Stimulated activated naive CD8-positive, alpha-beta T cell treated with anti-CD3 and anti-CD28 coated beads, Interleukin-15, Interleukin-2, amounts not matched to agents 100 ng/mL and 50 ng/mL, for 24 hours (primary cell): ENCODE data around the gene ST8SIA1.
A peak's percentile ranks its signal among the peaks of the same experiment; 100 is the strongest.

Experiments used
- H3K27ac Mint-ChIP-seq: one replicate; pipeline ENCODE4 v1.8.0; 2021; ENCODE audit warnings: mild to moderate bottlenecking, mixed read lengths
- H3K27me3 Mint-ChIP-seq: one replicate; pipeline ENCODE4 v1.8.0; 2021; ENCODE audit warnings: mixed read lengths
- H3K36me3 Mint-ChIP-seq: one replicate; pipeline ENCODE4 v1.8.0; 2021; ENCODE audit warnings: low read depth, mixed read lengths
- H3K4me1 Mint-ChIP-seq: one replicate; pipeline ENCODE4 v1.8.0; 2021; ENCODE audit warnings: low read depth, mixed read lengths
- H3K4me3 Mint-ChIP-seq: one replicate; pipeline ENCODE4 v1.8.0; 2021; ENCODE audit warnings: mild to moderate bottlenecking, mixed read lengths
- H3K9me3 Mint-ChIP-seq: one replicate; pipeline ENCODE4 v1.8.0; 2021; ENCODE audit warnings: mixed read lengths

The ST8SIA1 gene

GRCh38 chr12:22348208-22348607 is 13.7 kb upstream of the ST8SIA1 start:
- Mint-ChIP-seq H3K36me3 (no peaks in the 10 kb centered on the region), H3K27ac (no peak overlapping the region), H3K4me3 (no peak overlapping the region), H3K27me3 (no peaks in the 10 kb centered on the region), H3K4me1 (no peaks in the 10 kb centered on the region), H3K9me3 (peaks cover 4% of the 10 kb centered on the region)

GRCh38 chr12:22340143-22340542 is 5.6 kb upstream of the ST8SIA1 start:
- Mint-ChIP-seq H3K4me1 (peaks cover 10% of the 10 kb centered on the region), H3K4me3 (no peak overlapping the region), H3K9me3 (peaks cover 11% of the 10 kb centered on the region), H3K27me3 (peaks cover 32% of the 10 kb centered on the region), H3K36me3 (no peaks in the 10 kb centered on the region), H3K27ac (no peak overlapping the region)

- Mint-ChIP-seq H3K27ac (no peak overlapping the region), H3K4me1 (peaks cover 11% of the 10 kb centered on the region), H3K27me3 (peaks cover 36% of the 10 kb centered on the region), H3K9me3 (peaks cover 11% of the 10 kb centered on the region), H3K4me3 (no peak overlapping the region), H3K36me3 (no peaks in the 10 kb centered on the region)
Observed at GRCh38 chr12:22339691-22340090, 5.2 kb upstream of the ST8SIA1 start.

GRCh38 chr12:22335794-22336166 is 1.3 kb upstream of the ST8SIA1 start:
- H3K9me3 Mint-ChIP-seq, result no peaks in the 10 kb centered on the region
- H3K27ac Mint-ChIP-seq, result no peak overlapping the region
- H3K27me3 Mint-ChIP-seq, result peaks cover 57% of the 10 kb centered on the region
- H3K4me1 Mint-ChIP-seq, result peaks cover 20% of the 10 kb centered on the region
- no peaks in the 10 kb centered on the region for H3K36me3 Mint-ChIP-seq
- peak overlapping the region; percentile 87 for H3K4me3 Mint-ChIP-seq

- H3K4me1 Mint-ChIP-seq, result peaks cover 20% of the 10 kb centered on the region
- H3K27me3 Mint-ChIP-seq, result peaks cover 59% of the 10 kb centered on the region
- H3K4me3 Mint-ChIP-seq, result peak overlapping the region; percentile 87
- no peaks in the 10 kb centered on the region for H3K36me3 Mint-ChIP-seq
- H3K27ac Mint-ChIP-seq, result no peak overlapping the region
- no peaks in the 10 kb centered on the region for H3K9me3 Mint-ChIP-seq
Observed at GRCh38 chr12:22333713-22334409, 646 bp downstream of the ST8SIA1 start.

- H3K27me3 Mint-ChIP-seq, result peaks cover 59% of the 10 kb centered on the region
- no peaks in the 10 kb centered on the region for H3K36me3 Mint-ChIP-seq
- no peak overlapping the region for H3K27ac Mint-ChIP-seq
- peaks cover 20% of the 10 kb centered on the region for H3K4me1 Mint-ChIP-seq
- H3K9me3 Mint-ChIP-seq, result no peaks in the 10 kb centered on the region
- peak overlapping the region; percentile 87 for H3K4me3 Mint-ChIP-seq
Observed at GRCh38 chr12:22333186-22333712, 1.3 kb downstream of the ST8SIA1 start.

- H3K9me3 Mint-ChIP-seq, result no peaks in the 10 kb centered on the region
- H3K27ac Mint-ChIP-seq, result no peak overlapping the region
- peaks cover 20% of the 10 kb centered on the region for H3K4me1 Mint-ChIP-seq
- H3K4me3 Mint-ChIP-seq, result no peak overlapping the region
- H3K36me3 Mint-ChIP-seq, result no peaks in the 10 kb centered on the region
- peaks cover 54% of the 10 kb centered on the region for H3K27me3 Mint-ChIP-seq
Observed at GRCh38 chr12:22332202-22332601, 2.3 kb downstream of the ST8SIA1 start.

GRCh38 chr12:22329621-22330020 is 4.9 kb downstream of the ST8SIA1 start:
- Mint-ChIP-seq H3K4me3 (no peak overlapping the region), H3K4me1 (peaks cover 9% of the 10 kb centered on the region), H3K36me3 (no peaks in the 10 kb centered on the region), H3K27ac (no peak overlapping the region), H3K9me3 (no peaks in the 10 kb centered on the region), H3K27me3 (peaks cover 32% of the 10 kb centered on the region)

- peaks cover 4% of the 10 kb centered on the region for H3K27me3 Mint-ChIP-seq
Observed at GRCh38 chr12:22325218-22325617, 9.3 kb downstream of the ST8SIA1 start.

GRCh38 chr12:22322091-22322490 is 12.4 kb downstream of the ST8SIA1 start:
- Mint-ChIP-seq H3K27ac (no peak overlapping the region), H3K4me1 (no peaks in the 10 kb centered on the region), H3K9me3 (no peaks in the 10 kb centered on the region), H3K36me3 (no peaks in the 10 kb centered on the region), H3K27me3 (peaks cover 4% of the 10 kb centered on the region), H3K4me3 (no peak overlapping the region)

More at GRCh38 chr12:22325218-22325617, 9.3 kb downstream of the ST8SIA1 start:
- H3K4me3 Mint-ChIP-seq, result no peak overlapping the region
- H3K9me3 Mint-ChIP-seq, result no peaks in the 10 kb centered on the region
- no peak overlapping the region for H3K27ac Mint-ChIP-seq
- no peaks in the 10 kb centered on the region for H3K36me3 Mint-ChIP-seq
- no peaks in the 10 kb centered on the region for H3K4me1 Mint-ChIP-seq

GRCh38 chr12:22321638-22322037 is 12.9 kb downstream of the ST8SIA1 start:
- Mint-ChIP-seq H3K27me3 (peaks cover 3% of the 10 kb centered on the region), H3K27ac (no peak overlapping the region), H3K36me3 (no peaks in the 10 kb centered on the region), H3K4me1 (no peaks in the 10 kb centered on the region), H3K9me3 (no peaks in the 10 kb centered on the region), H3K4me3 (no peak overlapping the region)

GRCh38 chr12:22321018-22321605 is 13.4 kb downstream of the ST8SIA1 start:
- Mint-ChIP-seq H3K4me1 (no peaks in the 10 kb centered on the region), H3K27me3 (peaks cover 3% of the 10 kb centered on the region), H3K27ac (no peak overlapping the region), H3K4me3 (no peak overlapping the region), H3K9me3 (no peaks in the 10 kb centered on the region), H3K36me3 (no peaks in the 10 kb centered on the region)

GRCh38 chr12:22318108-22318737 is 16.3 kb downstream of the ST8SIA1 start:
- Mint-ChIP-seq H3K4me1 (no peaks in the 10 kb centered on the region), H3K27ac (no peak overlapping the region), H3K36me3 (no peaks in the 10 kb centered on the region), H3K9me3 (no peaks in the 10 kb centered on the region), H3K4me3 (no peak overlapping the region), H3K27me3 (peaks cover 6% of the 10 kb centered on the region)

- Mint-ChIP-seq H3K36me3 (no peaks in the 10 kb centered on the region), H3K9me3 (no peaks in the 10 kb centered on the region), H3K27me3 (peaks cover 4% of the 10 kb centered on the region), H3K4me3 (no peak overlapping the region), H3K4me1 (no peaks in the 10 kb centered on the region), H3K27ac (no peak overlapping the region)
Observed at GRCh38 chr12:22313963-22314330, 20.6 kb downstream of the ST8SIA1 start.

- Mint-ChIP-seq H3K27me3 (peaks cover 8% of the 10 kb centered on the region), H3K9me3 (no peaks in the 10 kb centered on the region), H3K27ac (no peak overlapping the region), H3K4me3 (no peak overlapping the region), H3K36me3 (no peaks in the 10 kb centered on the region), H3K4me1 (no peaks in the 10 kb centered on the region)
Observed at GRCh38 chr12:22313286-22313962, 21.1 kb downstream of the ST8SIA1 start.
